PFSK-1 (cell line): ENCODE results near the gene ERC2.

Source experiments
- POLR2AphosphoS5 ChIP-seq: IDR thresholded peaks from 2 replicates; pipeline ENCODE4 v1.6.1; 2012; ENCODE audit warnings: low read depth, mild to moderate bottlenecking, control low read depth, low read length, moderate library complexity
- REST ChIP-seq, 2 experiments: IDR thresholded peaks; 2 replicates each; pipeline versions ENCODE4 v1.6.1 to v1.8.0; 2011 to 2012; ENCODE audit warnings: low read depth in 2 of 2, low read length in 2 of 2, control low read depth in 1 of 2, inconsistent platforms in 1 of 2, mild to moderate bottlenecking in 1 of 2, moderate library complexity in 1 of 2; ENCODE audit not compliant: insufficient read depth in 1 of 2
- SIN3A ChIP-seq: IDR thresholded peaks from 2 replicates; pipeline ENCODE4 v1.6.1; 2012; ENCODE audit warnings: mild to moderate bottlenecking, low read length, moderate library complexity, borderline replicate concordance; ENCODE audit not compliant: insufficient read depth
- TAF1 ChIP-seq: IDR thresholded peaks from 2 replicates; pipeline ENCODE4 v1.6.1; 2012; ENCODE audit warnings: low read length, control low read depth, borderline replicate concordance; ENCODE audit not compliant: insufficient read depth

GRCh38 chr3:55823829-55824228 lies 644.4 kb downstream of the ERC2 start:
- no peak for TF ChIP-seq TAF1
- no peak for TF ChIP-seq POLR2AphosphoS5
- TF ChIP-seq REST (IDR thresholded peaks at IDR 0.05; ENCODE audit: insufficient read depth in 1 of 2, low read depth in 2 of 2, low read length in 2 of 2) = no peak
- TF ChIP-seq SIN3A = no peak
